ENCODE measurements around the gene SPCS2.
"Not testable (repeated sequence)": the region's sequence is repeated elsewhere in the genome, so short reads cannot be mapped to it uniquely, and the experiment has no call there.

Gene SPCS2

DNA sequence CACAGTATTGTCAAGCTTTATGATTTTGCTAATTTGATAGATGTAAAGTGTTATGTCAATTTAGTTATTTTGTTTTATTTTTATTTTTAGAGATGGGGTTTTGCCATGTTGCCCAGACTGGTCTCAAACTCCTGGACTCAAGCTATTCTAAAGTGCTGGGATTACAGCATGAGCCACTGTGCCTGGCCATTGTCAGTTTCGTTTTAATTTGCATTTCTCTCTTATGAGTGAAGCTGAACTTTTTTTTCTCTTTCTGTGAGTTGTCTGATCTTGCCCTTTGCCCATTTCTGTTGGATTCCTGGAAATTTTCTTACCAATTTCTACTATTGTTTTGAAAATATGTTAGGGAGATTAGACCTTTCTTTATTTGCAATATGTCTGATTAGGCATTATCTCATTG lies 55.1 kb downstream of the SPCS2 start:
- no peak for DNase-seq

- DNase-seq = no peak
Measured at GRCh38 chr11:75011357-75011756, 62.3 kb downstream of the SPCS2 start.

GRCh38 chr11:75011872-75012271 lies 62.8 kb downstream of the SPCS2 start:
- DNase-seq = no peak

DNA sequence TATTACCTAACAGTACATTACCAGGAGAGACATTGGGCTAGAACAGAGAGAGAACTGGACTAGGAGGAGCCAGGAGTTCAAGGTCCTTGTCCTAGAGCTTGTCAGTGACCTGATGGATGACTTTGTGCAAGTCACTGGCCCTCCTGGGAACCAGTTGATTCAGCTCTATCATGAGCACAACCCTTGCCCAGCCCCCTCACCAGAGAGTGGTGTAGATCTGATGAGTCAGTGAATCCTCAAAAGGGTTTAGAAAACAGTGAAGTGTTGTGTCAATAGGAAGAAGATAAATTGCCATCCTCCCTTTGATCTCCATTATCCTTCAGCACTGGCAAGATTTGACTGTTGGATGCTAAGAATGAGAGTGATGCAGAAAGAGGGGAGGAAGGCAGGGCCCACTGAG lies 64.0 kb downstream of the SPCS2 start:
- no peak for DNase-seq

DNA sequence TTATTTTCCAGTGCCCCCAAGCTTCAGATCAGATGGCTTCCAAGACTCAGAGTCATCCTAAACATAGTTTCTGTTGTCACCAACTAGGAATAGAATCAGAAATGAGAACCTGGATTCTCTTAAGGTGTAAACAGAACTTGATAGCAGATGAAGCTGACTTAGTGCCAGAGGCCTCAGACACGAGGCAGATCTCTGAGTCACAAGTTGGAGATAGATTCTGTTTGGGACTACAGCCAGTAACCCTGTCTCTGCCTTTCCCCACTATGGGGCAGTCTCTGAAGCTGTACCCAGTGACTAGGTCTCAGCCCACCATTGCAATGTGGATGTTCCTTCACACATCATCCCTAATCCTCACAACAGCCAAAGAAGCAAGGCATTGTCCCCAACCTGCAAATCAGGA lies 65.1 kb downstream of the SPCS2 start:
- DNase-seq = no peak

- not testable (repeated sequence) for DNase-seq
Measured at GRCh38 chr11:75019200-75019599, 70.1 kb downstream of the SPCS2 start.

- not testable (repeated sequence) for DNase-seq
Measured at GRCh38 chr11:75020328-75020727, 71.3 kb downstream of the SPCS2 start.

GRCh38 chr11:75022296-75022695 lies 73.2 kb downstream of the SPCS2 start:
- DNase-seq = no peak

DNA sequence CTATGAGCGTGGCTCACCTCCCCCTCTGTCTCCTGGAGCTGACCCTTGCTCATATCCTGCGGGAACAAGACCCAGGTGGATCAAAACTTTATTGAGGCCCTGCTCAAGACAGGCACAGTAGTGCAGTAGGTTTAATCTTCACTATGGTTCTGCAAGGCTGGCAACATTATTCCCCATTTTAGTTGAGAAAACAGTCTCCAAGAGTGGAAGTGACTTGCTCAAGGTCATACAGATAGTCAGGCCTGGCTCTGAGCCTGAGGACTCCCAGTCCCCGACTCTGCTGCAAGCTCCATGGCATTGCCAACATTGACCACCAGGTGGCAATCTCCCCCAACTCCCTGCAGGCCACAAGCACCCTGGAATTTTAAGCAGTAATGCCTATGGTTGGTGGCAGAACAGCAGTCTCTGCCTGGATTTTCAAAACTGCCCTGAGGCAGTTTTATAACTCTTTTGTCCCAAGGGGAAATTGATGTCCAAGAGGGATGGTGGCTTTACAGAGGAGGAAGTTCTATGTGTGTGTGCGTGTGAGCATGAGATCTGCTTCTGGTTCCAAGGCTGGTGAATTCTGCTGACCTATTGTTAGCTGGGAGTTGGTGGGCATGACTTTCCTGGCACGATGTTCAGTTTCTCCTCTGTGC lies 73.8 kb downstream of the SPCS2 start:
- peak; percentile 79 to 83 for DNase-seq

- peak in 1 of 2 donors; percentile 6 for DNase-seq
Measured at GRCh38 chr11:75023446-75024067, 74.5 kb downstream of the SPCS2 start.

DNA sequence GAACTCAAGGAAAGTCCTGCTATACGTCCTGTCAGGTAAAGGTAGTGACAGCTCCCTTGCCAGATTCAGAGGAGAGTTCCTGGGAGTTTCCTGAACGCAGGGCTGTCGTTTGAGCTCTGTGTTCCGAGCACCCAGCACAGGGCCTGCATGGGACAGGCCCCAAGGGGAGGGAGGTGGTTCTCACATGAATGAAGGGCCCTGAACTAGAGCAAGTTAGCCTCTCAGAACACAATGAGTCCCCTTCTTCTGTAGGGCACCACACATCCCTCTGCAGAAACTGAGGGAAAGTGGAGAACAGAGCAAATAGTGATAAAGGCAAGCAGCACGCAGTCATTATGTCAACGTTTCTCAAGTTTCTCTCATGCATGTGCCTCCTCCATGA lies 75.0 kb downstream of the SPCS2 start:
- peak; percentile 8 to 51 for DNase-seq

GRCh38 chr11:75024764-75025211 lies 75.7 kb downstream of the SPCS2 start:
- DNase-seq = peak; percentile 12 to 21

GRCh38 chr11:75025561-75025960 lies 76.5 kb downstream of the SPCS2 start:
- no peak for DNase-seq

DNA sequence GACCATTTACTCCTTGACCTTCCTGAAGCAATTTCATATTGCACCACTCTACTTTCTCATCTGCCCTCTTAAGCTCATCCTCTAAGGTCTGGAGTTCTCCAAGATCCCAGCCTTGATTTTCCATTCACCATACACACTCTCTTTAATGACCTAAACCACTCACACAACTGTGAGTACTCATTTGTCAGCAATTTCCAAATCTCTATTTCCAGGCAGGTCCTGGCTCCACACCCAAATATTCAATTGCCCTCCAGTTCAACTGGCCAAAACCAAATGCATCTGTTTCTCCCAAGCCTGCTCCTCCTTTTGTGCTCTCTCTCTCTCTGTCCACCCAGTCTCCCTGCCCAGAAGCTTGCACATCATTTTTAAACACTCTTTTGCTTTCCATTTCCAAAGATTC lies 79.3 kb downstream of the SPCS2 start:
- no peak for DNase-seq

All from hippocampal formation (tissue), 2 donors.